Duodenal mucosa (tissue), 2 donors: ENCODE data around the gene SORCS2.

Experiments
- H3K27ac ChIP-seq: one replicate; pipeline ENCODE4 v1.7.0; 2013; ENCODE audit warnings: low read depth, low read length
- H3K27me3 ChIP-seq, 2 donors: one replicate each; pipeline ENCODE4 v1.7.0; 2013; ENCODE audit warnings: low read length in 2 of 2, control low read depth in 1 of 2; ENCODE audit not compliant: insufficient read depth in 2 of 2, control insufficient read depth in 1 of 2
- H3K36me3 ChIP-seq, 2 donors: one replicate each; pipeline ENCODE4 v1.7.0; 2013; ENCODE audit warnings: low read length in 2 of 2, control low read depth in 1 of 2; ENCODE audit not compliant: insufficient read depth in 2 of 2, control insufficient read depth in 1 of 2
- H3K4me1 ChIP-seq, 2 donors: one replicate each; pipeline ENCODE4 v1.7.0; 2013; ENCODE audit warnings: low read length in 2 of 2, control low read depth in 1 of 2; ENCODE audit not compliant: insufficient read depth in 2 of 2, control insufficient read depth in 1 of 2
- H3K4me3 ChIP-seq, 2 donors: one replicate each; pipeline ENCODE4 v1.7.0; 2013; ENCODE audit warnings: low read length in 2 of 2, low read depth in 1 of 2
- H3K9ac ChIP-seq, 2 donors: one replicate each; pipeline ENCODE4 v1.7.0; 2013; ENCODE audit warnings: low read length in 2 of 2, low read depth in 1 of 2
- H3K9me3 ChIP-seq, 2 donors: one replicate each; pipeline ENCODE4 v1.7.0; 2013; ENCODE audit warnings: low read length in 2 of 2, control low read depth in 1 of 2; ENCODE audit not compliant: control insufficient read depth in 1 of 2

The SORCS2 gene

DNA sequence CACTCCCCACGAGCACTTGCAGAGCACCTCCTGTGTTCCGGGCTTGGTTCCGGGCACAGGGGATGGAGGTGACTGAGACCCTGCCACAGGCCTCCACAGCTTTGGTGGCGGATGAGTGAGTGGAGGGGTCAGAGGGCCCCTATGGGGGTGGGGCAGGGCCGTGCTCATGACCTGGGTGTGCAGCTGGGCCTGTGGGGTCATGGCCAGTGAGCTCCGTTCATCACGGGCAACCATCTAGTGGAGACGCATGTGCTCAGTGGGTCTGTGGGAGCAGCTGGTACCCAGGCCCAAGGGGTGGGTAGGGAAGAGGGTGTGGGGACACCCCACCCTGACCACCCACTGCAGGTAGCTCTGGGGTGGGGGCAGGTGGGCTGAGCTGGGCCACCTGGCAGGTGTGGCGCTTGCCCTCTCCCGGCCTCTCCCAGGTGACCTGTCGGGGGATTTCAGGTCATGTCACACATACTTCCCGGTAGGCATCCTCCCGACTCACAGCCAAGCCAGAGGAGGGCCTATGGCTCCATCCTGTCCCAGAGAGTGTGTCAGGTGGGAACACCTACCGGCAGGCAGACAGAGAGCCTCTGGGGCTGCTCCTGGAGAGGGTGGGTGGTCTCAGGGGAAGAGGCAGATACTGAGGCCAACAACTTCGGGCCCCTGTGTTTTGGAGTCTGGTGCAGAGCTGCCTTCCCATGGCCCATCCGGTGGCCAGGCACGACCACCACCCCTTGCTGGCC is 238.8 kb downstream of the SORCS2 start:
- H3K36me3 ChIP-seq, result no peaks in the 10 kb centered on the region
- no peak overlapping the region for H3K27ac ChIP-seq
- no peaks in the 10 kb centered on the region for H3K9me3 ChIP-seq
- no peaks in the 10 kb centered on the region for H3K27me3 ChIP-seq
- H3K4me1 ChIP-seq, result peaks cover 0 to 5% of the 10 kb centered on the region in 2 donors
- no peak overlapping the region for H3K4me3 ChIP-seq
- H3K9ac ChIP-seq, result no peak overlapping the region

DNA sequence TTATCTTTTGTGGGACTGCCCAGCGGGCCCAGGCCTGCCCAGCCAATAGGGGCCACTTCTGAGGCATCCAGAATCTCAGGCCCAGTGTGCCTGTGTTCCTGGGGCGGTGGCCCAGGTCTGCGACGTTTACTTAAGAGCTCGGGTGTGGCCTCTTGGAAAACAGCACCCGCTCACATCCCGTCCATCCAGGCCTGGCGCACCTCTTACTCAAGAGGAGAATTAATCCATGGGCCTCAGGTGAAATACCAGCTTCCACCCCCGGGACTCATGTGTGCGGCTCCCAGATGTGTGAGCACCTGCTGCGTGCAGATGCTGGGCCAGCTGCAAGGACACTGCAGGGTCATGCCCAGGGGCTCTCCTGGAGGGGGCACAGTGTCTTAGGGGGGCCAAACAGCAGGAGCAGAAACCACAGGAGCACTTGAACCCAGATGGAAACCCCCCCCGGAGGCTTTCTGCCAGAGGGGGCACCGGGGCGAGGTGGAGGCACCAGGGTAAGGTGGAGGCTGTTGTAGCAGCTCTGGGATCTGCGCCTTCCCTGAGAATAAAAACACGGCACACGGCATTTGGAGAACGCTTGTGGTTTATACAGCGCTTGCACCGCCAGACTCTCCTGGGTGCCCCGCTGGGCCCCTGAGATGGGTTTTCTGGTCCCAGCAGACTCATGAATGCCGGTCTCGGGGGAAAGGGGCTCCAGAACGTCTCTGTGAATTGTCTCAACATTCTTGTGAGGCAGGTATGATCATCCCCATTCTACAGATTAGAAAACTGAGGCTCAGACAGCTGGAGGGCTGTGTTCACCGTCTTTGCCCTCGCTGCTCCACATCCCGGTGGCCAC is 239.6 kb downstream of the SORCS2 start:
- Histone ChIP-seq H3K4me3 (no peak overlapping the region), H3K27me3 (no peaks in the 10 kb centered on the region), H3K27ac (no peak overlapping the region), H3K36me3 (no peaks in the 10 kb centered on the region), H3K9ac (no peak overlapping the region), H3K9me3 (no peaks in the 10 kb centered on the region), H3K4me1 (peaks cover 0 to 5% of the 10 kb centered on the region in 2 donors)

DNA sequence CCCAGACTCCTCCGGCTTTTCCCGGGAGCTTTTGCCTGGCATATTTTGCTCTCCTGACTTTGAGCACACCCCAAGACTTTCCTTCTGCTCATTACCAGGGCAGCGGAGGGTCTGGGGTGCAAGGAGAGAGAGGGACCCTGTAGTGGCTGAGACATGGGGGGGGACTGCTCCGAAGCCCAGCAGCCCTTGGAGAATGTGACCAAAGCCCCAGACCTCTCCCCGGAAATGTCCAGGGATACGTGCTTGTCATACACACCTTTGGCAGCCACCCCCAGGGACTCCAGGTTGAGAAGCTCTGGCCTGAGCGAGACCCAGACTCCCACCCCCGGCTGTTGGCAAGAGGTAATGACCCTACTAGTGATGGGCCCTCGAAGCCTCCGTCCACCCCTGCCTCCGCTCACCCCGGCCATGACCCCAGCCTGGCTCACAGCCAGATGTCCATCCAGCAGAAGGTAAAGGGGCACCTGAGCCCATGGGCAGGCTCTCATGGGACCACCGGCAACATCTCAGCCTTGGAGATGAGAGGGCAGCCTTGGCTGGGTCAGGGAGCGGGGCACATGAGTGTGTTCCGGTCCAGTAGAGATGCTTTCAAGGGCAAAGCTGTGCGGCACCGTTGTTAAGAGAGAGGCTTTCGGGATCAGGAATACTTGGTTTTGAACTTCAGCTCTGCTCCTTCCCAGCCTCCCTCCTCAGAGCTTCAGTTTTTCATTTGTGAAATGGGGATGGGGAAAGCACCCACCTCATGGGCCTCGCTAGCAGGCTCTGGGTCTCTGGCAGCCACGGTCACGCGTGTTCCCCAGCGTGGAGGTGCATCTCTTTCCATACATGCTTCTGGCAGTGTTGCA is 240.4 kb downstream of the SORCS2 start:
- H3K9me3 ChIP-seq, result no peaks in the 10 kb centered on the region
- no peak overlapping the region for H3K9ac ChIP-seq
- no peaks in the 10 kb centered on the region for H3K27me3 ChIP-seq
- peaks cover 0 to 5% of the 10 kb centered on the region in 2 donors for H3K4me1 ChIP-seq
- H3K36me3 ChIP-seq, result no peaks in the 10 kb centered on the region
- H3K27ac ChIP-seq, result no peak overlapping the region
- H3K4me3 ChIP-seq, result no peak overlapping the region

- no peaks in the 10 kb centered on the region for H3K27me3 ChIP-seq
- no peak overlapping the region for H3K27ac ChIP-seq
- H3K9me3 ChIP-seq, result no peaks in the 10 kb centered on the region
- H3K4me1 ChIP-seq, result peaks cover 0 to 5% of the 10 kb centered on the region in 2 donors
- no peak overlapping the region for H3K9ac ChIP-seq
- H3K36me3 ChIP-seq, result no peaks in the 10 kb centered on the region
- no peak overlapping the region for H3K4me3 ChIP-seq
These were observed 241.2 kb downstream of the SORCS2 start for GRCh38 chr4:7433376-7434140.

DNA sequence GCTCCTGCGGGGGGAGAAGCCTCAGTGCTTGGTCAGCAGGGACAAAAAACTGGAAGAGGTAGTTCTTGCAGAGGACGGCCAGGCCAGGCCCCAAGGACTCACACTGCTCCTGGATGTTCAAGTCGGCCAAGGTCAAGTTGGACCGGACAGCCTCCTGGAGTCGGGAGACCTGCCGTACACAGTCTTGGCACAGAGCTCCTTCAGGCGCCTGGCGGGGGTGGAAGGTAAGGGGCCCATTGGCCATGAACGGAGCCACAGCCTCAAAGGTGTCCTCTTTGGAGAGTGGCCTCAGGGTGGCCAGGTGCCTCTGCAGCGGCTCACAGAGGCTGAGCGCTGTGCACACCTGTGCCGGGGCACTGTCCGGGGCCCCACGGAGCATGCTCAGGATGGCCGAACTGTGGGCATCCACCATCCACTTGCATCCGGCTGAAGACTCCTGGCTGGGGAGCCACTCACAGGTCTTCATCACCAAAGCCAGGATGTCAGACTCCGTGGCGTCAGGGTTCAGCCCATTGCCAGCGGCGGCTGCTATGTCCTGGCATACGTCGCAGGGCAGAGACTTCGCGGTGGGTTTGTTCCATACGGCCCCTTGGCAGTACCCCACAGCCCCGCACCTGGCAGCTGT is 241.9 kb downstream of the SORCS2 start:
- Histone ChIP-seq H3K4me1 (peaks cover 0 to 5% of the 10 kb centered on the region in 2 donors), H3K36me3 (no peaks in the 10 kb centered on the region), H3K4me3 (no peak overlapping the region), H3K27me3 (no peaks in the 10 kb centered on the region), H3K9ac (no peak overlapping the region), H3K9me3 (no peaks in the 10 kb centered on the region), H3K27ac (no peak overlapping the region)

GRCh38 chr4:7434766-7435150 is 242.4 kb downstream of the SORCS2 start, which contains the start of gene PSAPL1:
Gene PSAPL1 (minus strand): TSS chr4:7434930. CDS start chr4:7434879, 51 bp downstream.
- H3K27me3 ChIP-seq, result no peaks in the 10 kb centered on the region
- H3K36me3 ChIP-seq, result no peaks in the 10 kb centered on the region
- peaks cover 0 to 5% of the 10 kb centered on the region in 2 donors for H3K4me1 ChIP-seq
- H3K4me3 ChIP-seq, result no peak within 1 kb of the TSS
- H3K9me3 ChIP-seq, result no peaks in the 10 kb centered on the region
- no peak within 1 kb of the TSS for H3K27ac ChIP-seq
- H3K9ac ChIP-seq, result no peak within 1 kb of the TSS

GRCh38 chr4:7435471-7436061 is 243.2 kb downstream of the SORCS2 start:
- H3K36me3 ChIP-seq, result no peaks in the 10 kb centered on the region
- H3K9ac ChIP-seq, result no peak overlapping the region
- no peaks in the 10 kb centered on the region for H3K9me3 ChIP-seq
- peaks cover 0 to 5% of the 10 kb centered on the region in 2 donors for H3K4me1 ChIP-seq
- H3K27me3 ChIP-seq, result no peaks in the 10 kb centered on the region
- H3K27ac ChIP-seq, result no peak overlapping the region
- no peak overlapping the region for H3K4me3 ChIP-seq

- no peak overlapping the region for H3K9ac ChIP-seq
- no peak overlapping the region for H3K27ac ChIP-seq
- H3K4me3 ChIP-seq, result no peak overlapping the region
- H3K4me1 ChIP-seq, result peaks cover 0 to 5% of the 10 kb centered on the region in 2 donors
- no peaks in the 10 kb centered on the region for H3K9me3 ChIP-seq
- no peaks in the 10 kb centered on the region for H3K27me3 ChIP-seq
- no peaks in the 10 kb centered on the region for H3K36me3 ChIP-seq
These were observed 243.9 kb downstream of the SORCS2 start for GRCh38 chr4:7436256-7436655.

DNA sequence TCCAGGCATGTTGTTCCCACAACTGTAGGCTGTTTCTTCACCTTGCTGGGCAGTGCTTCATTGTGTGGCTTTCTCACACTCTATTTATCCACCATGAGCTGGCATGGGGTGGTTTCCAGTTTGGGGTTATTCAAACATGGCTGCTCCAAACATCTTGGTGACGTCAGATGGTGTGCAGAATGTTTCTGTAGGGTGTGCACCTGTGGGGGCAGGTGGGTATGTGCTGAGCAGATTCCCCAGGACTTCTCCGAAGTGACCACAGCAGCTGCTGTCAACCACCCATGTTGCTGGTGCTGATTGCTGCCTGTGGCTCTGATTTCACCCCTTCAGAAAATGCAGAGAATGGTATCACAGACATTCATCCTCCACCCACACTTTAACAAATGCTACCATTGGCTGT is 247.4 kb downstream of the SORCS2 start:
- no peaks in the 10 kb centered on the region for H3K27me3 ChIP-seq

More for the DNA sequence above, 247.4 kb downstream of the SORCS2 start:
- Histone ChIP-seq H3K36me3 (no peaks in the 10 kb centered on the region), H3K9ac (no peak overlapping the region), H3K4me3 (no peak overlapping the region), H3K9me3 (no peaks in the 10 kb centered on the region), H3K4me1 (peaks cover 0 to 5% of the 10 kb centered on the region in 2 donors), H3K27ac (no peak overlapping the region)
